K562 (cell line): ENCODE results near the gene SNX1. TPM values are rescaled to one million over a fixed set of nuclear protein-coding genes. Genes with fewer than 3 reads are reported as not detected.

Experiments
- BCL6 ChIP-seq: fragments of 250-450 bp; sonication (Bioruptor Pico); IDR thresholded peaks from 2 replicates; pipeline ENCODE4 v1.4.0; 2020
- BCOR ChIP-seq: fragments of 450-650 bp; IDR thresholded peaks from 2 replicates; pipeline ENCODE4 v1.6.1; 2016
- DIDO1 ChIP-seq: fragments of 450-650 bp; IDR thresholded peaks from 2 replicates; pipeline ENCODE4 v1.6.1; 2016; ENCODE audit warnings: low read depth, missing biosample characterization, missing genetic modification characterization
- HIVEP1 ChIP-seq: fragments of 250-450 bp; sonication (Bioruptor Pico); IDR thresholded peaks from 2 replicates; pipeline ENCODE4 v1.4.0; 2020; ENCODE audit warnings: mild to moderate bottlenecking
- KDM1A ChIP-seq, 2 experiments: fragments of 450-650 bp; IDR thresholded peaks; 2 replicates each; pipeline ENCODE4 v1.6.1; 2016; ENCODE audit warnings: mild to moderate bottlenecking in 2 of 2
- L3MBTL2 ChIP-seq: fragments of 450-650 bp; IDR thresholded peaks from 2 replicates; pipeline ENCODE4 v1.6.1; 2016; ENCODE audit warnings: mild to moderate bottlenecking, moderate library complexity
- NEUROD1 ChIP-seq: fragments of 150-350 bp; IDR thresholded peaks from 2 replicates; pipeline ENCODE4 v1.6.1; 2014; ENCODE audit warnings: borderline replicate concordance, low read length, low read depth; ENCODE audit not compliant: partially characterized antibody
- NFE2L1 ChIP-seq: fragments of 450-650 bp; IDR thresholded peaks from 2 replicates; pipeline ENCODE4 v1.6.1; 2016; ENCODE audit warnings: missing genetic modification characterization, low read depth, mild to moderate bottlenecking, missing compliant biosample characterization, moderate library complexity, borderline replicate concordance
- NR1H2 ChIP-seq: sonication (generic); formaldehyde crosslinking; IDR thresholded peaks from 2 replicates; pipeline ENCODE4 v1.4.0; 2020; ENCODE audit warnings: mild to moderate bottlenecking, missing genetic modification reagents
- PCBP2 ChIP-seq: fragments of 200-400 bp; formaldehyde crosslinking; IDR thresholded peaks from 2 replicates; pipeline ENCODE4 v1.6.1; 2018; ENCODE audit warnings: low read length, low read depth, mild to moderate bottlenecking, moderate library complexity; ENCODE audit not compliant: poor library complexity, severe bottlenecking
- POLR2B ChIP-seq: fragments of 450-650 bp; IDR thresholded peaks from 2 replicates; pipeline ENCODE4 v1.6.1; 2018; ENCODE audit warnings: low read depth; ENCODE audit not compliant: partially characterized antibody
- POLR2H ChIP-seq: IDR thresholded peaks from 2 replicates; pipeline ENCODE4 v1.6.1; 2016; ENCODE audit warnings: missing genetic modification characterization, low read depth, mild to moderate bottlenecking, control low read depth, missing compliant biosample characterization, moderate library complexity
- PRPF4 ChIP-seq: fragments of 200-400 bp; formaldehyde crosslinking; IDR thresholded peaks from one replicate; pipeline ENCODE4 v1.6.1; 2017; ENCODE audit warnings: low read length, low read depth, mild to moderate bottlenecking; ENCODE audit not compliant: insufficient read depth, poor library complexity, severe bottlenecking
- PTBP1 ChIP-seq: fragments of 200-400 bp; formaldehyde crosslinking; IDR thresholded peaks from 2 replicates; pipeline ENCODE4 v1.6.1; 2017; ENCODE audit warnings: low read depth, low read length
- RBM22 ChIP-seq: fragments of 200-400 bp; formaldehyde crosslinking; IDR thresholded peaks from 2 replicates; pipeline ENCODE4 v1.6.1; 2018; ENCODE audit warnings: low read length, low read depth; ENCODE audit not compliant: poor library complexity, severe bottlenecking
- RHOXF2B ChIP-seq: fragments of 250-450 bp; sonication (Bioruptor Pico); conservative IDR thresholded peaks from 2 replicates; pipeline ENCODE4 v1.5.1; 2021
- SIRT6 ChIP-seq: IDR thresholded peaks from one replicate; pipeline ENCODE4 v1.6.1; 2012; ENCODE audit warnings: low read depth, mild to moderate bottlenecking, control low read depth, inconsistent platforms, low read length, moderate library complexity
- SMAD1 ChIP-seq: fragments of 150-350 bp; IDR thresholded peaks from 2 replicates; pipeline ENCODE4 v1.6.1; 2014; ENCODE audit warnings: low read length, low read depth; ENCODE audit not compliant: partially characterized antibody
- SMAD4 ChIP-seq: fragments of 250-450 bp; sonication (Bioruptor Pico); conservative IDR thresholded peaks from 2 replicates; pipeline ENCODE4 v1.8.0; 2021; ENCODE audit warnings: inconsistent platforms, mild to moderate bottlenecking, moderate library complexity
- TCF7 ChIP-seq: sonication (generic); IDR thresholded peaks from 2 replicates; pipeline ENCODE4 v1.6.1; 2016; ENCODE audit warnings: antibody characterized with exemption, borderline replicate concordance
- TCFL5 ChIP-seq: fragments of 250-450 bp; sonication (Bioruptor Pico); conservative IDR thresholded peaks from 2 replicates; pipeline ENCODE4 v1.6.1; 2021; ENCODE audit warnings: mild to moderate bottlenecking, moderate library complexity, matching md5 sums
- XRCC5 ChIP-seq: fragments of 200-400 bp; formaldehyde crosslinking; IDR thresholded peaks from 2 replicates; pipeline ENCODE4 v1.6.1; 2017; ENCODE audit warnings: low read depth, mild to moderate bottlenecking, low read length
- ZNF24 ChIP-seq: fragments of 450-650 bp; IDR thresholded peaks from 2 replicates; pipeline ENCODE4 v1.6.1; 2016
- ZNF316 ChIP-seq: fragments of 450-650 bp; IDR thresholded peaks from 2 replicates; pipeline ENCODE4 v1.6.1; 2016
- ZNF444 ChIP-seq: fragments of 250-450 bp; sonication (Bioruptor Pico); IDR thresholded peaks from 2 replicates; pipeline ENCODE4 v1.4.0; 2020; ENCODE audit warnings: mild to moderate bottlenecking, moderate library complexity
- polyA plus RNA-seq, 8 experiments: library from polyadenylated mRNA; depleted of rRNA in 4 of 8; stranded (reverse) in 5 of 8; unstranded in 3 of 8; fragments of >200 nt; fragmentation: Nextera tagmentation in 2 of 8; fragmentation: Illumina TruSeq in 1 of 8; extraction: Ambion mirVana in 2 of 8; extraction: Trizol in 1 of 8; gene quantifications; 2 replicates each; pipeline versions ENCODE4 v1.2.1 to v1.2.3, GENCODE V29; 2011 to 2014; ENCODE audit warnings: inconsistent platforms in 1 of 8, missing spikeins in 1 of 8
- total RNA-seq, 7 experiments: library from RNA; depleted of rRNA in 6 of 7; stranded (reverse); fragments of >200 nt in 6 of 7; fragmentation: Illumina TruSeq in 2 of 7; extraction: Trizol in 2 of 7; gene quantifications; 2 replicates each; pipeline versions ENCODE4 v1.2.1 to v1.2.3, GENCODE V29; 2011 to 2021; ENCODE audit warnings: low replicate concordance in 1 of 7
- TF ChIP-seq, protein P1 (sequence below): fragments of 200-800 bp; sonication (Bioruptor generic); IDR thresholded peaks from 2 replicates; pipeline ENCODE4 v1.6.1; 2017; ENCODE audit warnings: missing genetic modification characterization, missing compliant biosample characterization
- TF ChIP-seq, protein P2 (sequence below): sonication (generic); formaldehyde crosslinking; IDR thresholded peaks from 2 replicates; pipeline ENCODE4 v1.8.0; 2022; ENCODE audit warnings: missing genetic modification reagents, mild to moderate bottlenecking, borderline replicate concordance

The SNX1 gene
- total and polyA plus RNA-seq, 9 of the 15 experiments (the other 6 are each of a cell fraction or from before 2014, with no cell fraction given): 11.0 to 105 (median 59.9) TPM

DNA sequence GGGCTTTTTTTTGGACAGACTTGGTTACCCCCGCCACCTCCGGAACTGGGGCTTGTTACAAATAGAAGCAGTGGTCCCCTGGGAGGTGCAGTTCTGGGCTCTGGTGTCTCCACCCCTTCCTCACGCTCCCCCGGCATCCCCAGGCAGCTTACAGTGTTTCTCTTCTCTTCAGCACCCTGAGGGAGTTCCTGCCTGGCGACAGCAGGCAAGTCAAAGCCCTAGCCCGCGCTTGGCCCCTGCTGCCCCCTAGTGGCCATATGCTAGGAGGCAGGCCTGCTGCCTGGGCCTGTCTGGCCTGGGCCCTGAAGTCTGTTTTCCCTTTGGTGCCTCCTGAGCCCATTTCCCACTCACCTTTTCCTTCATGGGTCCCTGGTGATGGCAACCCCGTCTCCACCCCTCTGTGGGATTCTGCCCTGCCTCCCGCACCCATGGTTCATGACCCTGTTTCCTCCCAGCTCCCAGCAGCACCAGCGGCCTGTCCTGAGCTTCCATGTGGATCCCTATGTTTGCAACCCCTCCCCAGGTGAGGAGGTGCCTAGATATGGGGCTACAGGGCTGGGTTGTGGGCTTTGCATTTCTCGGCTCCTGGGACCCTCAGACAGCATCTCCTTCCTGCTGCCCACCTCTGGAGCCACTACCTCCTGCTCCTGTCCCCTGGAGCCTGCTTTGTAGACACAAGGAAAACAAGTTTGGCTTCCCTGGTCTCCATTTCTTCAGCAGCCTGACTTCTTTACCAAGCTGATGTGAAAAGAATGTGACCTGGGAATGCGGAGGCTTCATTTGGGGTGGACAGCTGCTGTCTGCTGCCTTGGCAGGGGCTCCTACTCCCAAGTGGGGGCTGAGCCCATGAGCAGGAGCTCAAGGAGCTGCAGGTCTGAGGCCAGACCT lies 57.9 kb downstream of the SNX1 start (continued):
- TF ChIP-seq ZNF444 (CRISPR knock-in tag) (no peak), RBM22 (peak; percentile 90), SIRT6 (peak; percentile 5), PTBP1 (no peak), NEUROD1 (peak; percentile 47), POLR2B (peak; percentile 82), L3MBTL2 (peak; percentile 36; the same call in 1 of the 2 replicates), PRPF4 (no peak), POLR2H (tag) (no peak), NR1H2 (CRISPR knock-in tag) (no peak), TCF7 (peak; percentile 63; the same call in 1 of the 2 replicates), NFE2L1 (tag) (no peak), BCL6 (CRISPR knock-in tag) (no peak), HIVEP1 (no peak), PCBP2 (no peak), ZNF24 (no peak), KDM1A (IDR thresholded peaks at IDR 0.05) (no peak), RHOXF2B (no peak), ZNF316 (no peak), DIDO1 (tag) (no peak), SMAD4 (no peak; the same call in 1 of the 2 replicates), TCFL5 (no peak), SMAD1 (no peak), XRCC5 (peak; percentile 91), BCOR (no peak)
- TF ChIP-seq, protein P1, sequence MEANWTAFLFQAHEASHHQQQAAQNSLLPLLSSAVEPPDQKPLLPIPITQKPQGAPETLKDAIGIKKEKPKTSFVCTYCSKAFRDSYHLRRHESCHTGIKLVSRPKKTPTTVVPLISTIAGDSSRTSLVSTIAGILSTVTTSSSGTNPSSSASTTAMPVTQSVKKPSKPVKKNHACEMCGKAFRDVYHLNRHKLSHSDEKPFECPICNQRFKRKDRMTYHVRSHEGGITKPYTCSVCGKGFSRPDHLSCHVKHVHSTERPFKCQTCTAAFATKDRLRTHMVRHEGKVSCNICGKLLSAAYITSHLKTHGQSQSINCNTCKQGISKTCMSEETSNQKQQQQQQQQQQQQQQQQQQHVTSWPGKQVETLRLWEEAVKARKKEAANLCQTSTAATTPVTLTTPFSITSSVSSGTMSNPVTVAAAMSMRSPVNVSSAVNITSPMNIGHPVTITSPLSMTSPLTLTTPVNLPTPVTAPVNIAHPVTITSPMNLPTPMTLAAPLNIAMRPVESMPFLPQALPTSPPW: no peak
- TF ChIP-seq, protein P2, sequence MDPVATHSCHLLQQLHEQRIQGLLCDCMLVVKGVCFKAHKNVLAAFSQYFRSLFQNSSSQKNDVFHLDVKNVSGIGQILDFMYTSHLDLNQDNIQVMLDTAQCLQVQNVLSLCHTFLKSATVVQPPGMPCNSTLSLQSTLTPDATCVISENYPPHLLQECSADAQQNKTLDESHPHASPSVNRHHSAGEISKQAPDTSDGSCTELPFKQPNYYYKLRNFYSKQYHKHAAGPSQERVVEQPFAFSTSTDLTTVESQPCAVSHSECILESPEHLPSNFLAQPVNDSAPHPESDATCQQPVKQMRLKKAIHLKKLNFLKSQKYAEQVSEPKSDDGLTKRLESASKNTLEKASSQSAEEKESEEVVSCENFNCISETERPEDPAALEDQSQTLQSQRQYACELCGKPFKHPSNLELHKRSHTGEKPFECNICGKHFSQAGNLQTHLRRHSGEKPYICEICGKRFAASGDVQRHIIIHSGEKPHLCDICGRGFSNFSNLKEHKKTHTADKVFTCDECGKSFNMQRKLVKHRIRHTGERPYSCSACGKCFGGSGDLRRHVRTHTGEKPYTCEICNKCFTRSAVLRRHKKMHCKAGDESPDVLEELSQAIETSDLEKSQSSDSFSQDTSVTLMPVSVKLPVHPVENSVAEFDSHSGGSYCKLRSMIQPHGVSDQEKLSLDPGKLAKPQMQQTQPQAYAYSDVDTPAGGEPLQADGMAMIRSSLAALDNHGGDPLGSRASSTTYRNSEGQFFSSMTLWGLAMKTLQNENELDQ (CRISPR knock-in tag): no peak
